Activated CD8-positive, alpha-beta memory T cell treated with anti-CD3 and anti-CD28 coated beads, Interleukin-2, amount 50 U/mL, for 24 hours (primary cell): ENCODE measurements around the gene ELMO2.

ENCODE experiments used
- DNase-seq: peaks from one replicate; pipeline ENCODE4 v3.0.0-alpha.2; 2020; ENCODE audit errors: extremely low read depth

The ELMO2 gene

GRCh38 chr20:46367967-46368901 lies 38.2 kb downstream of the ELMO2 start:
- no peak for DNase-seq

GRCh38 chr20:46367234-46367633 lies 39.2 kb downstream of the ELMO2 start:
- no peak for DNase-seq

DNA sequence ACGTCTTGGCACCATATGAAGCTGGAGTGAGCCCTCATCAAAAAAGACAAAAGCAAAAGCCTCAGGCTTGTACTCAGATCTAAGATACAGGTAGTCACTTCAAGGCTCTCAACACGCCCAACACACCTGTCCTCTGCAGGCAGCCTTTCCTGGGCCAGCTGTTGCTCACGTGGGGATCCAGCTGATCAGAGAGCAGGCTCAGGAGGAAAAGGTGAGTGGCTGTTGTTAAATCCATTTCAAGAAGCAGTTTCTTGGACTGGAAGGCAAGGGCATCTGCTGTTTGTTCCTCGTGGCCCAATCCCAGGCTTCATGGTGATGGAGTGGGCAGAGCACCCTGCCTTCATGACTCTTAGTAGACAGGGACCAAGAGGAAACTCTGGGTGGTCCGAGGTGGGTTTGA lies 39.6 kb downstream of the ELMO2 start:
- DNase-seq: no peak

DNA sequence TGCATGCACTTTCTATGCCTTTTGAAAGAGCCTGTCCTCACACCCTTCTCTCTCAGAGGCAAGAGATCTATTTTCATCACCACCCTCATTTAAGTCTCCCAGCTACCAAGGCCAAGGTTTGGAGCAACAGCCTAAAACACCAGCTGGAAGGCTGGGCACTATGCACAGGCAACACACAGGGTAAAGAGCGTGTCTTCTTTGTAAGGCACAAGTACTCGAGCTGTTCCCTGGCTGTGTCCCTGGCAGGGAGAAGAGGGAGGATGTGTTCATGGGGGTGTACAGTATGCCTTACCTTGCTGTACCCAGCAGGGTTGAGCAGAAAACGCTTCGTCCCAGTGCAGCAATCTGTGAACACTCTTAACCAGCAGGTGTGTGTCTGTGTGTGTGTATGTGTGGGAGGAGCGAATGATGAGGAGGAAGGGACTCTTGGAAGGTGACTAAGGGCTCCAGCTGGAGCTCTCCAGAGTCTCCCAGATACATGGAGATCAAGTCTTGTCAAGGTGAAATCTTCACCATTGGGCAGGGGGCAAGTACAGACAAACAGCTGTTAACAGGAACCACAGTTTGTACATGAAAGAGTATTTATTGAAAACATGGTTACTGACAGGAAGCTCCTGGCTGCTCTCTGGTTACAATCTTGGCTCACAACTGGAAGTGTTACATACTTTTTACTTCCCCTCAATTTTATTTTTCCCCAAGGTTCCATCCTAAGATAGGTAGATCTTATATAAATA lies 40.8 kb downstream of the ELMO2 start:
- DNase-seq: no peak

- no peak for DNase-seq
These were observed 41.5 kb downstream of the ELMO2 start for GRCh38 chr20:46364670-46365486.

- DNase-seq: peak; percentile 62
These were observed 42.3 kb downstream of the ELMO2 start for GRCh38 chr20:46363874-46364669.

GRCh38 chr20:46362921-46363867 lies 43.2 kb downstream of the ELMO2 start:
- DNase-seq: no peak

GRCh38 chr20:46361811-46362210 lies 44.6 kb downstream of the ELMO2 start:
- no peak for DNase-seq

DNA sequence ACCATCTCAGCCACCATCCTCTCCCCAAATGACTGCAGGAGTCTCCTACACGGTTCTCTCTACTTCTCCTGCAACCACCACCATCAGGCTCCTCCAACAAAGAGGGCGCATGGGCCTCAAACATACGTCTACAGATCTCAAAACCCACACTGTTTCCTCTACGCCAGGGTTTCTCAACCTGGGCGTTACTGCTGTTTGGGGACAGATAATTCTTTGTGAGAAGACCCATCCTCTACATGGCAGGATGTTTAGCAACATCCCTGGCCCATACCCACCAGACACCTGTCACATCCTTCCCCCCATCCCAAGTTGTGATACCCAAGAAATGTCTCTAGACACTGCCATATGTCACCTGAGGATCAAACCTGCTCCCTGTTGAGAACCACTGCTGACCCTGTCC lies 45.0 kb downstream of the ELMO2 start:
- no peak for DNase-seq

GRCh38 chr20:46359233-46359751 lies 47.1 kb downstream of the ELMO2 start:
- DNase-seq: no peak

- no peak for DNase-seq
These were observed 47.9 kb downstream of the ELMO2 start for GRCh38 chr20:46358346-46359058.

GRCh38 chr20:46357030-46357514 lies 49.3 kb downstream of the ELMO2 start:
- no peak for DNase-seq

DNA sequence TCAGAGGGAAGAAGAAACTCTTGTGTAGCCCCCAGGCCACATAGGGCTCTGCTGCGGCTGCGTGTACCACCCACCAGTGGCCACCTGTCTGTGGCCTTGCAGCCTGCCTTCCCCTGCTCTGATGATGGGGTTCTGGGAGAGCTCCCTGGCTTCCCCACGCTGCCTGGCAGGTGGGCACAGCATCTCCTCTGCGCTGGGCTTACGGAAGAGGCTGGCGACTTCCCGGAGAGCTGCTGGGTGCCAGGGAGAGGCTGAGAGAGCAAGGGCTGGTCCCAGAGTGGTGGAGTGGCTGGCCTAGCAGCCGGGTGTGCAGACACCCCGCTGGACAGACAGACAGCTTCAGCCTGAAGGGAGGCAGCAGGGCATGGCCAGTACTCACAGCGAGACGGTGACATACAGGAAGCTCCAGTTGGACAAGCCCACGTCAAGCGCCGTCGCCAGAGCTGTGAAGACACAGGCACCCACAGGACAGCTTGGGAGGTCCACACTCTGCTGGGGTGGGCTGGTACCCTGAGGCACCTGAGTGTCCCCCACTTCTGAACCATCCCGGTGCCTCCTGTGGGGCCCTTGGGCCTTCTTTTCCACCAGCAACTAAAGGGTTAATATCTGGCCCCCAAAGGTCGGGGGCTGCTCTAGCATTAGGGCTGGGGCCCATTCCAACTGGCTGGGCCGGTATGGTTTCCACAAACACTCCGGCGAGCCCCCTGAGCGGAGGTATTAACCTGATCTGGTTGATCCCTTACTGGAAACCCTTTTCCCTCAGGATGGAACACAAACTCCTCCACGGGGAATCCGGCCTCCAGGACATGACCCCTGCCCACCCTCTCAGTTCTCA lies 50.0 kb downstream of the ELMO2 start:
- no peak for DNase-seq

GRCh38 chr20:46355778-46356177 lies 50.6 kb downstream of the ELMO2 start:
- no peak for DNase-seq

GRCh38 chr20:46354920-46355654 lies 51.3 kb downstream of the ELMO2 start:
- no peak for DNase-seq

GRCh38 chr20:46354207-46354555 lies 52.2 kb downstream of the ELMO2 start:
- DNase-seq: no peak

- DNase-seq: no peak
These were observed 52.8 kb downstream of the ELMO2 start for GRCh38 chr20:46353500-46354206.
